DMS79 (cell line): ENCODE data around the gene RAB3C.

ENCODE experiments used
- DNase-seq: peaks from one replicate; lab custom pipeline; 2025; lab: John Stamatoyannopoulos, UW

Gene RAB3C

DNA sequence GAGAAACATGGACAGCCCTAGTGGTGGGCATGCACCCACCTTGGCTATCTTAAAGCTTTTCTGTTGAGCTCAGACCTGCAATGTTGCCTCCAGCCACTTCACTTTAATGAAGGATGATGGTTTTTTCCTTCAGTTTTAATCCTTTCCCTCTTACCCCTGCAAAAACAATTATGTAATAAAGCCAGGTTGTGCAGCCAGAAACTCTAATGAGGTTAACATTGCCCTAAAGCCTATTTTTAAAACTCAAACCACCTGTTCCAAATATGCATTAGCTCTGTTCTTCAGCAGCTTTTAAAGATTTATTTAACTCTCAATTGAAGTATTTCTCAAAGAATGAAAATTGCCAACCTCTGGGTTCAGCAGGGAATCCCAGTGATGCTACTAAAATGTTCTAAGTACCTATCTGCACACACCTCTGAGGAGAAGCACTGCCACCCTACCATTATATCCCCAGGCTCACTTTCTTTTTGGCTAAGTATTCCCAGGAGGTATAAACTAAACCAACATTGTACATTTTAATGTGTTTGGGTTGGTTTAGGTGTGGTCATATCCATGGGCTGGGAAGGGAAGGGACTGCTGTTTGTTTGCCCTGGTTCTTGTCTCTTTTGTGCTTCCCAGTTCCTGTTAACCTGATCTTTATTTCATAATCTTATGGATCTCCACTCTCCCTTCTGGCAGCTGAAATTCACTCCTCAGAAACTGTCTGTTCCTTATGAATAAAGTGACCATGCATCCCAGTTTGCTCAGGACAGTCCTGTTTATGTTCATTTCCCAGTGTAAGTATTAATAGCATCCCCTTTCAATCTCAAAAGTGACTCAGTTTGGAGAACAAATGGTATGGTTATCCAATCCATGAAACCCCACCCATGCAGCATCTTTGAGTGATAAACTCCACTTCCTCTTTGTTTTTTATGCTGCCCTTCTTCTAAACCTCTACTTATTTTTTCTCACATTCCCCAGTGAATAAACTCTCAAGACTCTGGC lies 251.7 kb downstream of the RAB3C start:
- no peak for DNase-seq

DNA sequence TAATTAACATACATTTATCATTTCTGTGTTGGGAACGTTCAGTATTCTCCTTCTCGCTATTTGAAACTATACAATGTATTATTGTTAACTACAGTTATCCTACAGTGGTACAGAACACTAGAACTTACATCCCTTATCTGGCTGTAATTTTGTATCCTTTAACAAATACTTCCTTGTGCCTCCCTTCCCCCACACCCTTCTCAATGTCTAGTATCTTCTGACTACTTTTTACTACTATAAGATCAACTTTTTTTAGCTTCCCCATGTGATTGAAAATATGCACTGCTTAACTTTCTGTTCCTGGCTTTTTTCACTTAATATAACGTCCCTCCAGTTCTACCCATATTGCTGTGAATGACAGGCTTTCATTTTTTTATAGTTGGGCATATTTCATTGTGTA lies 253.5 kb downstream of the RAB3C start:
- DNase-seq, result no peak

DNA sequence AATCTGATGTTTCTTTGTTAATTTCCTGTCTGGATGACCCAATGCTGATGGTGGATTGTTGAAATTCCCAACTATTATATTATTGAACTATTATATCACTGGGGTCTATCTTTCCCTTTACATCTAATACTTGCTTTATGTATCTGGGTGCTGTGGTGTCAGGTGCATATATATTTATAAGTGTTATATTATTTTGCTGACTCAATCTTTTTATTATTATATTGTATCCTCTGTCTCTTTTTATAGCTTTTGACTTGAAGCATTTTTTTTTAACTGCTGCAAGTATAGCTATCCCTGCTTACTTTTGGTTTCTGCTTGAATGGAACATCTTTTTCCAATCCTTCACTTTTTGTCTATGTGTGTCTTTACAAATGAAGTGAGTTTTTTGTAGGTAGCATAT lies 255.9 kb downstream of the RAB3C start:
- DNase-seq, result no peak

DNA sequence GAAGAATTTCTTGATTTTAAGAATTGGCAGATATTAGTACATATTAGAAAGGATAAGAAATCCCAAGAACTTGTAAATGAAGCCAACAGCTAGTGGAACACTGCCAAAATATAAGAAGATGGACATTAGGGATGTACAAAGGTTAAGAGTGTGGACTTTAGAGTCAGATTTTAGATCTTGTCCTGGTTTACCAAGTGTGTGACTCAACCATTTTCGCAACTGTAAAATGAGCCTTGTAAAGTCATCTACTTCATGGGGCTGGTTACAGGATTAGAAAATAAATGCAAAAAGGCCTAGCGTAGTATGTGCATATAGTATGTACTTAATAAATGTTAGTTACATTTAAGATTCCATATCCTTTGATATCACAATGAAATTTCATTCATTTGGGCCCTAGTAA lies 260.0 kb downstream of the RAB3C start:
- no peak for DNase-seq

DNA sequence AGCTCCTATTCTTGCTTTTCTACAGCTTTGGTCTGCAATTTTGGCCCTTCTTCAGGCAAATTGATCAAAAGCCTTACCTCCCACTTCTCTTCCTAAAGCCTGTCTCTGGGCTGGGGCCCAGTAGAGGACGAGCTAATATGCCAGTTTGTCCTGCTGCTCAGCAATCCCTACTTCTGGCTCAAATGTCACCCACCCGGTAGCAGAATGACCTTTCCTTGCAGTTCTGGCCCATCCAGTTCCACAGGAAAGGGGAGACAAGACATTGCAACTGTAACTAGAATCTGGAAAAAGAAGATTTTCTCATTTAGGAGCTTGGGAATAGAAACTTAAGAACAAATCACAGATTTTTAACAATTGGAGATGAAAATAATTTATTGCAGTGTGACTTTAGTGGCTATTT lies 261.5 kb downstream of the RAB3C start:
- no peak for DNase-seq

DNA sequence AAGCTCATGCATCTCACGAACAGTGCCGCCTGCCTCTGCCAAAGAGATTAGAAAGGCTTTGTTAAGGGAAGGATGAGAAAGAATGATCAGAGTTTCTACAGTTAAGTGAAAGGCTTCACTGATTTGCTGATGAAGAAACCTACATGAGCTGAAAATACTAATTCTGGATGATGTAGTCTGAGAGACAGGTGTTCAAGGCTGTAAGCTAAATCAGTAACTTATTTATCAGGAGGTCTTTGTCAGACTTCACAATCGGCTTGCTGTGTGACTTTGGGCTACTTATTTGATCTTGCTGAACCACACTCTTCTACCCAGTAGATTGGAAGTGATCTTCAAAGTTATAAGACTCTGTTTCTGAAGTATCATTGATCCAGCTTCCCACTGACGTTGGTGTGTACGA lies 264.2 kb downstream of the RAB3C start:
- no peak for DNase-seq

DNA sequence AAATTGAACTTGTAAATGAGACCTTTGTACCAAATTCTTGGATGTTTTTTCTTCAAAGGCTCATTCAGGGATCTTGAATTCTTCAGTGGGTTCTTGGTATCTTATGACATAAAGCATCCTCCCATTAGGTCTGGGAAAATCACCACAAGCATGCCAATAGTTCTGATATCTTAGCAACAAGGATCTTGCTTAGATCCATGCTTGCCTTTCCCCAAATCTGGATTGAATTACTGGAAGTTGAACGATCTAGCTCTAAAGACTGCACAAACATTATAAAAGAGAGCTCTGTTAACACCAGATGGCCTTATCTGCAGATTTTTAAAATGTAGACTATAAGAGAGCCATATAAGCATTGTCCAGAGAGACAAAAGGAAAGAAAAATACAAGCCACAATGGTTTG lies 266.3 kb downstream of the RAB3C start:
- DNase-seq, result no peak

DNA sequence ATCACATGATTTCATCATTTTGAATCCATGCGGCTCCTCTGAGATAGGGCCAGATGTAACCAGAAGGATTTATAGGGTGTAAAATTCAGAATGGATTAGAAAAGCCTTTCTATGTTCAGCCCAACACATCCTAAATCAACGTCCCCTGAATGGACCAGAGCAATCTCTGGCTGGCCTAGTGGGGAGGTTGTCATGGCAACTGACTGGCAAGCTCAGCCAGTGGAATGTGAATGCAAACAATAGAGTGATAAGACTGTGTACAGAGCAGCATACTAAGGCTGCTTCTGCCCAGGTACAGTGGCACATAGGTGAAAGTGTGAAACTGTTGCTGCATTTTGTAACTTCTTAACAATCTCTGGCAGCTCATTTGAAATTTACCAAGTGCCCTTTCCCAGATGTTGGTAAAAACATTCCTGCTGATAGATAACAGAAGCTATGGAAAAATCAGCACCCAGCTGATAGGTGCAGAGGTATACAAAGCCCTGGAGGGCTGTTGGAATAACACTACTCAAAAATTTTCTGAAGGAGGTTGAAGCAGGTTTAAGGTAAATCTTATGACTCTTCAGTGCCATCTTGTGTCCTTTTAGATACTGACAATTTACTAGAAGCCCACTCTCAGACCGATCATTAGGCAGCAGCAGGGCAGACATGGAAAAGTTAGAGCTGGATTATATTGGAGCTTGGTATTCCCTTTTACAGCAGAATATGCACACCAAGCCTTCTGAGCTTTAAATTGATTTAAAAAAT lies 267.2 kb downstream of the RAB3C start:
- DNase-seq, result peak; percentile 15

DNA sequence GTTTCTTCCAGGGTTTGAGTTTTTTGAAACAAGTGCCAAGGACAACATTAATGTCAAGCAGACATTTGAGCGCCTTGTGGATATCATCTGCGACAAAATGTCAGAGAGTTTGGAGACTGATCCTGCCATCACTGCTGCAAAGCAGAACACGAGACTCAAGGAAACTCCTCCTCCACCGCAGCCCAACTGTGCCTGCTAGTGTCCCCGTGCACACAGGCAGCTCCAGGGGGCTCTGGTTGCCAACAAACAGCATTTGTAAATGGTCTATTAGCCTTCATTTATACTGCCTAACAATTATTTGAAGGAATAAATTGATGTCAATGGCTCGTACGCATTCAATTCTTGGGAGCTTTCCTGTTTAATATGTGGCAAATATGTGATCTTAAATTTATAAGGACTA lies 268.3 kb downstream of the RAB3C start:
- DNase-seq, result no peak

DNA sequence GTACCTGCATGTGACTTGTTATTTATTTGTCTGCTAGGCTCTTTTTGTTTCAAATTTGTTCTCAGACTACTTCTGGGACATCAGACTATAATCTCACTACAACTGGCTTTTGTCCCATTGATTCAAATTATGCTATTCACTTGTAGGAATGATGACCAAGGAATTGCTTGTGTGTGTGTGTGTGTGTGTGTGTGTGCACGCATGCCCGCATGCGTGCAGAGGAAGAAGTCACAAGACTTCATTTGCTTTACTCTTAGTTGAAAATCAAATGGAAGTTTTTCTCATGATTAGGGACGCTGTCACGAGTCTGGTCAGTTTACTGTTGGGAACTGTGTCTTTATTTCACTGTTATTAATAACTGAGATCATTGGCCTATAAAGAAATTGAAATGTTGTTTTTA lies 268.7 kb downstream of the RAB3C start:
- no peak for DNase-seq

DNA sequence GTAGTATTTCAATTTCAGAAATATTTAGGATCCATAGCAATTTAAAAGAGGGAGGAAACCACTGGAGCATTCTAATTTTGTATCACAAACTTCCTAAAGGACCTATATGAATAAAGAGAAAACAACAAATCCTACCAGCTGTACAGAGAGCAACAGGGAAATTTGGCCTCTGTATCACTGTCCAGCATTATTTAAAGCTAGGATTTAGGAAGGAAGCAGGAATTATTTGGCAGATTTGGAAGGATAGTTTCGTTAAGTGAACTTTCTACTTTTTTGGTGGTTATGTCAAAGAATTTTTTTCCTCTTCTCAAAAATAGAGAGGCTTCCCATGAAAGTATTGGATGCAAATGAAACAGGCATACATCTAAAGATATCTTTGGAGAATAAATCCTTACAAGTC lies 269.7 kb downstream of the RAB3C start:
- no peak for DNase-seq

DNA sequence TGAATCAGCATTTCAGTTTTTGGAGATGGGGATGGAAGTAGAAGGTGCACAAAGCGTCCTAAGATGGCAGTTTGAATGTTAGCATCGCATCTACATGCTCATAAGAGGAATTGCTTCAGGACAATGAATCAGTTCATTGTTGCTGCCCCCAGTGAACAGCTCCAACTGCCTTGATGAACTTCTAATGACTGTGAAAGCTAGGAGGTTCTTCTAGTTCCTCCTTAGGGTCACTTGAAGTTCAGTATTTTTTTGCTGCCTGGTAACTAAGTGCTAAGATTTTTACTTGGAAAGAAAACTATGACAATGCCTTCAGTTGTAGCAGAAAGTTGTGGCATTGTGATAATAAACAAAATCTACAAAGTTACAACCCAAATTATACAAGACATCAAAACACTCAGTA lies 271.6 kb downstream of the RAB3C start:
- no peak for DNase-seq

DNA sequence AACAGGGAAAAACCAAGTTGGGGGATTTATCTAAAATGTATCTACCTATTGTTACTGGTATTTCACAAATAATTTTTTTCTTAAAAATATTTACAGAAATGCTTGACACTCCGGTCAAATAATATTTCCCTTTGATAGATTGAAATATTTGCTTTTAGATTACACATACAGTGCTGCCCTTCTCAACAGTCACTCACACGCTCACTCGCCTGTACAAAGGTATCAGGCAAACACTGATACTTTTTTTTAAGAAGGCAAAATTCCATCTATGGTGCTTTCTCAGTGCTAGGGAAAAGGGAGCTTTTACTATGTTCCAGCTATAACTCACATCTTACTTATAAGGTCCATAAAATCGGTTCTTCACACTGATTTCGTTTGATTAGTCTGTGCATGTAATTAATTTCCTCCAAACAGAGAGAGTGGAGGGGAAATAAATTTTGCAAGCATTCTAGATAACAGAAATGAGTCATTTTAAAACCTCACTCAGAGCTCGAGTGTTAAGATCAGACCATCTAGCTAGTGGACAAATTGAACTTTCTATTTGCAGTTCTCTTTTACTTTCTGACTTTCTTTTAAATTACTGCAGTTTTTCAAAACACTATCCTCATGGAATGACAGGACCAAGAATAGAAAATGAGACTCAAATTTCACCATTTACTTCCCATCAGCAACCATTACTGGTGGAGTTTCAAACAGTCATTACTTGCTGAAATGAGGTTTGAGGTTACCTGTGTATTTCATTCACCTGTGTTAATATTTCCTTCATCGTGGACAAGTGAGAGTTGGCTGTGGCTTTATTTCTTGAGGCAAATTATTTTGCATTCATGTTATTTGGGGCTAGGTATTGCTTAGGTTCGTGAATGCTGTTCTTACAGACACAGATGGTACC lies 273.2 kb downstream of the RAB3C start:
- no peak for DNase-seq

DNA sequence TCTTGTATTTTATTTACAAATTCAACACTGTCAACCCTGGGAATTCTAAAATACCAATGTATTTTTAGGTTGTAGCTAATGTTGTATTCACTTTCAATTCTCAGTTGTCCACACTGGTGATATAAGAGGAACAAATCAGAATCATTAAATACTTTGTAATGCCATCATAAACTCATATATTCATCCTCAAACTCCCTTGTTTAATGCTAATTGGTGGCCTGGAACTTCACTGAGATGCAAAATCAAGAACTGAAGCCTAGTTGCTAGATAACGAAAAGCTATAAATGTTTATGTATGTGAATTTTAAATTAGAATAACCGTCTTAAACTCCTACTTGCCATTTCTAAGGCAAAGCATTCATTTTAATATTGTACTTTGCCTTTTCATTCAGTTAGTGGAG lies 274.7 kb downstream of the RAB3C start:
- no peak for DNase-seq

DNA sequence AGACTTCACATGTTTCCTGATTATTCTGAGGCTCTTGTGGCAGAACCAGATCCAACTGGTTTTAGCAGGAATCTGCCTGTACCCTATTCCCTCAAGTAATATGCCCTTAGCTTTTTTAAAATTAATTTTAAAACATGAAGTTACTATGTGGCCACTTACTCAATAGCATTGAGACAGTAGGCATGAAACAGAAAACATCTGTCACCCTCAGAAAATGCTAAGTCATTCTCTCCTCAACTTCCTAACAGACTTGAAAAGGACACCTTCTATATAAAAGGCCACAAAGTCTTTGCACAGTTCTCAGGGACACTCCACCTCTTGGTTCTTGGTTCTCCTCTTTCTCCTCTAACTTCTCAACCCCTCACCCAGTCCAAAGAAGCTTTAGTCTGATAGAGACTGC lies 277.8 kb downstream of the RAB3C start:
- DNase-seq, result no peak

DNA sequence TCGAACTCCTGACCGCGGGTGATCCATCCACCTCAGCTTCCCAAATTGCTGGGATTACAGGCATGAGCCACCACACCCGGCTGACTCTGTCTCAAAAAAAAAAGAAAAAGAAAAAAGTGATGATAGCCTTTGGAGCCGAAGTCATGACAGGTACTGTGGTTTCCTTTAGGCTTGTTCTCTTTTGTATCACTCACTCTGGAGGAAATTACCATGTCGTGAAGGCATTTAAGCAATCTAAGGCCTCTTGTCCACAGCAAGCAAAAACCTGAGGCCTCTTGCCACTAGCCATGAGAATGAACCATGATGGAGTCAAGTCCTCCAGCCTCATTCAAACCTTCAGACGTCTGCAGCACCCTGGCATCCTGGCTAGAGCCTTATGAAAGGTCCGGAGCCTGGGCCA lies 286.1 kb downstream of the RAB3C start:
- no peak for DNase-seq

DNA sequence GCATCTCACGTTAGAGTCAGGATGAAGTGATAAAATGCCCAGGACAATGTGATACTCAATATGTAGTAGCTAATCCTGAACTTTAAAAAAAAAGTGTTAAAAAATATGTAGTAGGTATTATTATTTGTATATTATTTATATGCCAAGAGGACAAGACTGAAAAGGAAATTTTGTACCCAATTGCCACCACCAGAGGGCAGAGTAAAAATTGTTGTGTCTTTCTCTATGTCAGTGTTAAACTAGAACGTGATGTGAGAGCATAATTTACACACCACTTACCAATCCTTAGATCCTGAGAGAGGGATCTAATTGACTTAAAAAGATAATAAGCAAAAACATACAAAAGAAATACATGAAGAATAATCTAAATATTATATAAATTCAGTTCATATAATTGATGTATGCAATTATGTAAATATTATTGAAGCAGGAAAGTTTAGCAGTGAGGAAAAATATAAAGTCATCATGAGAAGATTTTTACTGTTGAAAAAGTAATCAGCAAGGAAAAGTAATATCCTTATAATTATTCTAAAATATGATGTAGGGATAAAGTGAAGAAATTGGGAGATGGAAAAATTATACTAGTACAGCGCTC lies 288.9 kb downstream of the RAB3C start:
- no peak for DNase-seq

DNA sequence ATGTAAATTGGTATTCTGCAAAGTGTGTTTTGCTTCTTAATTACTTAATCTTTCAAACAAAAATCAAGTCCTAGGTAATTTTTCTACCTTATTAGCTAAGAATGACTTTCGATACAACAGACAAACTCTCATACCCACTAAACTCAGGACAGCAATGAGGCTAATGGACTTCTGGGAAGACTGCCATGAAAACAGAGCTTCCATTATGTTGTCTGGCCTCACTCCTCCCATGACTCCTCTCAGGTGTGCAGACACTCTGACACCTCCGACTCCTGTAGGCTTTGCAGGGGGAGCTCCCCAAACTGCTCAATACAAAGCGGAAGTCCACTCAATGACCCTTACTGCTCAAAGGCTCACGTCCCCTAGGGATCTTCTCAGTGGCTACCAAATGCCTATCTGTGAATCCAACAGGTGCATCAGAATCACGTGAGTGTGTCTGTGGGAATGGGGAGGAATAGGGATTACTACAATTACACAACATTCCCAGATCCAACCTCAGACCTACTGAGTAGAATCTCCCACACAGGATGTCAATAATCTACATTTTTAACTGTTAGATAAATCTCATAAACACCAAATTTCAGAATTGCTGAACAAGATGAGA lies 289.9 kb downstream of the RAB3C start:
- DNase-seq, result peak; percentile 85

DNA sequence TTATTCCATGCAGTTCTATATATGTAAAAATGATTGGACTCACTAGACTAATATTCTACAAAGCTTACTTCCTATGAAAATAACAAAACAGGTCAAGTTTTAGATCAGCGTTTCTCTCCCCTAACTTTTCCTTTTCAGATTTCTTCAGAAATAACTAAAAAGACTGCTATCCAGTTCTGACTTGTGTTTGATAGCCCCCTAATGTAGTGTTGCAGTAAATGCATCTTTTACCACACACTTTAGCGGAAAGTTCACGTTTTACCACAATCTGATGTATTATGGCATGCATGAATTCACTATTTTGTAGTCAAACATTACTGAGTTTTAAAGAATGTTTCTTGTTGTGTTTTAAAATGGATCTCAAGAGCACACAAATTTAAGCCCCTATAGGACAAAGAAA lies 292.7 kb downstream of the RAB3C start:
- no peak for DNase-seq

DNA sequence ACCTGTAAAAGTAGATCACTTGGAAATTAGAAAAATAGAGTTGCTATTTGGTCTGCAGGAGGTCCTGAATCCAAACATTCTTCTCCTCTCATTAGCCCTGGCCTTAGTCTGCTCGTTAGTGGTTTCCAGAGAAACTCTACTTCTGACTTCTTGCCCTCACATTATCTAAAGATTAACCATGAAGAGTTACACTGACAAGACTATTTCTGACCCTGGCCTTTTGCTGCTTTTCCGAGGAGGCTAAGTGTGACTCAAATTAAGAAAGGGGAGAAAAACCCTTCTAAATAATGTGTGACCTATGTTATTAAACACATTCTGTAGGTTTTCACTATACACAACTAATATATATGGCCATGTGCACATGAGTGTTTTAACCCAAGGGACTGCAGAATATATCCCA lies 302.4 kb downstream of the RAB3C start:
- DNase-seq, result no peak
